ENCODE results near the gene GATA6. TPM values are rescaled to one million over a fixed set of nuclear protein-coding genes. Genes with fewer than 3 reads are reported as not detected.
A peak's percentile ranks its signal among the peaks of the same experiment; 100 is the strongest.

The GATA6 gene
- total and polyA plus RNA-seq, 2 donors (not counting 1 experiment from before 2014, with no cell fraction given) = 1.4 to 6.3 TPM

DNA sequence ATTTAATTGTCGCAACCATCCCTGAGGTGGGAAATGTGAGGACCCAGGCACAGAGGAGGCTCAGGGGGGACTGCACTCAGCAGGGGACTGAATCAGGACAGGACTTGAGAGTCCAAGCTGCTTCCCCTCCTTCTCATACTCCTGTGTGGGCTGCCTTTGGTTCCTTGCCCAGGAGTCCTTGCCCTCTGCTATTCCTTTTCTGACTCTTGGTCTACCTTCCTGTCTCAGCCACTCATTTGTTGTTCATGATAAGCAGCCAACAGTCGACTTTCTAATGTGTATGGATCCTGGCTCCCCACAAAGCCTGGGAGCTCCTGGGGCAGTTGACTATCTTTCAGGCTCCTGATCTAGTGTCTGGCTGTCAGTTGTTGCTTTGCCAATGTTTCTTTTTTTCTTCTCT, 28.3 kb downstream of the GATA6 start:
- Histone ChIP-seq H3K9ac (ENCODE audit: insufficient read depth, low read length) (no peak overlapping the region), H3K79me2 (ENCODE audit: control insufficient read depth, insufficient read depth, low read length) (no peaks in the 10 kb centered on the region), H2AFZ (ENCODE audit: low read length) (no peak overlapping the region), H3K9me3 (ENCODE audit: control insufficient read depth, insufficient read depth, low read depth, low read length) (no peaks in the 10 kb centered on the region), H3K27me3 (ENCODE audit: control insufficient read depth, insufficient read depth, low read length) (no peaks in the 10 kb centered on the region), H3K4me2 (ENCODE audit: extremely low read depth, insufficient read depth, low read length) (no peak overlapping the region), H3K36me3 (ENCODE audit: control insufficient read depth, insufficient read depth, low read length) (no peaks in the 10 kb centered on the region), H3K4me1 (ENCODE audit: control insufficient read depth, extremely low read depth, insufficient read depth, low read length) (no peaks in the 10 kb centered on the region), H3K27ac (ENCODE audit: insufficient read depth, low read length) (no peak overlapping the region), H4K20me1 (ENCODE audit: control insufficient read depth, extremely low read depth, insufficient read depth, low read length) (no peaks in the 10 kb centered on the region), H3K4me3 (replicated peaks in 1 of 4; ENCODE audit: control extremely low read depth in 1 of 4, insufficient read depth in 1 of 4, low read depth in 3 of 4, low read length in 4 of 4) (no peak overlapping the region)
- TF ChIP-seq, protein P1, sequence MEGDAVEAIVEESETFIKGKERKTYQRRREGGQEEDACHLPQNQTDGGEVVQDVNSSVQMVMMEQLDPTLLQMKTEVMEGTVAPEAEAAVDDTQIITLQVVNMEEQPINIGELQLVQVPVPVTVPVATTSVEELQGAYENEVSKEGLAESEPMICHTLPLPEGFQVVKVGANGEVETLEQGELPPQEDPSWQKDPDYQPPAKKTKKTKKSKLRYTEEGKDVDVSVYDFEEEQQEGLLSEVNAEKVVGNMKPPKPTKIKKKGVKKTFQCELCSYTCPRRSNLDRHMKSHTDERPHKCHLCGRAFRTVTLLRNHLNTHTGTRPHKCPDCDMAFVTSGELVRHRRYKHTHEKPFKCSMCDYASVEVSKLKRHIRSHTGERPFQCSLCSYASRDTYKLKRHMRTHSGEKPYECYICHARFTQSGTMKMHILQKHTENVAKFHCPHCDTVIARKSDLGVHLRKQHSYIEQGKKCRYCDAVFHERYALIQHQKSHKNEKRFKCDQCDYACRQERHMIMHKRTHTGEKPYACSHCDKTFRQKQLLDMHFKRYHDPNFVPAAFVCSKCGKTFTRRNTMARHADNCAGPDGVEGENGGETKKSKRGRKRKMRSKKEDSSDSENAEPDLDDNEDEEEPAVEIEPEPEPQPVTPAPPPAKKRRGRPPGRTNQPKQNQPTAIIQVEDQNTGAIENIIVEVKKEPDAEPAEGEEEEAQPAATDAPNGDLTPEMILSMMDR (conservative IDR thresholded peaks at IDR 0.05 in 1 of 2, IDR thresholded peaks at IDR 0.05 in 1 of 2; ENCODE audit: low read depth in 1 of 2, low read length in 2 of 2) = no peak
- no peak for TF ChIP-seq EZH2 (IDR thresholded peaks at IDR 0.05; ENCODE audit: low read length, missing control alignments)
- peak in 1 of 2 donors; percentile 56 for DNase-seq (ENCODE audit: low read depth in 2 of 2)

DNA sequence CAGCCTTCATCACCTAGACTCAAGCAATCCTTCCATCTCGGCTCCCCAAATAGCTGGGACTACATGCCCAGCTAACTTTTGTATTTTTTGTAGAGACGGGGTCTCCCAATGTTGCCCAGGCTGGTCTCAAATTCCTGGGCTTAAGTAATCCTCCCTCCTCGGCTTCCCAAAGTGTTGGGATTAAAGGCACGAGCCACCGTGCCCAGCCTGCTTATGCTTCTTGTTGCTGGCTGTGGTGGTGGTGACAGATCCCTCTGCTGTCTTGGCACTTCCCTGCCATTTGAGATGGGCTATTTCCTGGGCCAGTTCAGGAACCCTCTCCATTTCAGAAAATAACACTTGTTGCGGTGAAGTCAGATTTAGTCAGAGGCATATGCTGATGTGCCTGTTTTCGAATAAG, 28.8 kb downstream of the GATA6 start:
- H3K27ac ChIP-seq (ENCODE audit: insufficient read depth, low read length) = no peak overlapping the region
- H3K9me3 ChIP-seq (ENCODE audit: control insufficient read depth, insufficient read depth, low read depth, low read length) = no peaks in the 10 kb centered on the region
- no peak overlapping the region for H2AFZ ChIP-seq (ENCODE audit: low read length)
- H4K20me1 ChIP-seq (ENCODE audit: control insufficient read depth, extremely low read depth, insufficient read depth, low read length) = no peaks in the 10 kb centered on the region
- H3K27me3 ChIP-seq (ENCODE audit: control insufficient read depth, insufficient read depth, low read length) = no peaks in the 10 kb centered on the region
- no peaks in the 10 kb centered on the region for H3K36me3 ChIP-seq (ENCODE audit: control insufficient read depth, insufficient read depth, low read length)
- TF ChIP-seq EZH2 (IDR thresholded peaks at IDR 0.05; ENCODE audit: low read length, missing control alignments) = no peak
- TF ChIP-seq, protein P1 (conservative IDR thresholded peaks at IDR 0.05 in 1 of 2, IDR thresholded peaks at IDR 0.05 in 1 of 2; ENCODE audit: low read depth in 1 of 2, low read length in 2 of 2) = no peak
- H3K9ac ChIP-seq (ENCODE audit: insufficient read depth, low read length) = no peak overlapping the region
- no peaks in the 10 kb centered on the region for H3K79me2 ChIP-seq (ENCODE audit: control insufficient read depth, insufficient read depth, low read length)
- H3K4me3 ChIP-seq (replicated peaks in 1 of 4; ENCODE audit: control extremely low read depth in 1 of 4, insufficient read depth in 1 of 4, low read depth in 3 of 4, low read length in 4 of 4) = no peak overlapping the region
- H3K4me2 ChIP-seq (ENCODE audit: extremely low read depth, insufficient read depth, low read length) = no peak overlapping the region
- no peak for DNase-seq (ENCODE audit: low read depth in 2 of 2)
- H3K4me1 ChIP-seq (ENCODE audit: control insufficient read depth, extremely low read depth, insufficient read depth, low read length) = no peaks in the 10 kb centered on the region

DNA sequence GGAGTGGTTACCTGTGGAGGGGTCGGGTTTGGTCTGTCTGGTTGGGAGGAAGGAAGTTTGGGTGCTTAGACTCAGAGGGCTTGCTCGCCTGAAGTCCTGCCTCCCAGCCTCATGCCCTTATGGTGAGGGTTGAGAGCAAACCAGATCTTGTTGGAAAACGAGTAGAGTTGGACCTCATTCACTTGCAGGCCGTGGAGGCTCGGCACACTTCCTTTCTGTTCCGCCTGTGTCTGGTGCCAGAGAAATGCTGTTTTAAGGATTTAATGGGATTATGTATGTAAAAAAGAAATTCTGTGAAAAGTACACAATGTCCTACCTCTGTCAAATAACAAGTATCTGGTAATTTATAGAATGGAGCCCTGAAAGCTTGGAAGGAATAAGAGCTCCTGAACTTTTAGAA, 29.6 kb downstream of the GATA6 start:
- H3K4me2 ChIP-seq (ENCODE audit: extremely low read depth, insufficient read depth, low read length) = no peak overlapping the region
- TF ChIP-seq EZH2 (IDR thresholded peaks at IDR 0.05; ENCODE audit: low read length, missing control alignments) = no peak
- TF ChIP-seq, protein P1 (conservative IDR thresholded peaks at IDR 0.05 in 1 of 2, IDR thresholded peaks at IDR 0.05 in 1 of 2; ENCODE audit: low read depth in 1 of 2, low read length in 2 of 2) = no peak
- no peaks in the 10 kb centered on the region for H3K27me3 ChIP-seq (ENCODE audit: control insufficient read depth, insufficient read depth, low read length)
- no peak for DNase-seq (ENCODE audit: low read depth in 2 of 2)
- no peak overlapping the region for H3K27ac ChIP-seq (ENCODE audit: insufficient read depth, low read length)
- H3K4me1 ChIP-seq (ENCODE audit: control insufficient read depth, extremely low read depth, insufficient read depth, low read length) = no peaks in the 10 kb centered on the region
- no peaks in the 10 kb centered on the region for H3K79me2 ChIP-seq (ENCODE audit: control insufficient read depth, insufficient read depth, low read length)
- no peak overlapping the region for H3K4me3 ChIP-seq (replicated peaks in 1 of 4; ENCODE audit: control extremely low read depth in 1 of 4, insufficient read depth in 1 of 4, low read depth in 3 of 4, low read length in 4 of 4)
- H2AFZ ChIP-seq (ENCODE audit: low read length) = no peak overlapping the region
- H3K9me3 ChIP-seq (ENCODE audit: control insufficient read depth, insufficient read depth, low read depth, low read length) = no peaks in the 10 kb centered on the region
- H4K20me1 ChIP-seq (ENCODE audit: control insufficient read depth, extremely low read depth, insufficient read depth, low read length) = no peaks in the 10 kb centered on the region
- no peak overlapping the region for H3K9ac ChIP-seq (ENCODE audit: insufficient read depth, low read length)
- H3K36me3 ChIP-seq (ENCODE audit: control insufficient read depth, insufficient read depth, low read length) = no peaks in the 10 kb centered on the region
